K562 (cell line): ENCODE measurements around the gene GFI1. TPM values are rescaled to one million over a fixed set of nuclear protein-coding genes. Genes with fewer than 3 reads are reported as not detected.

Experiments used
- ETV5 ChIP-seq: sonication (generic); formaldehyde crosslinking; IDR thresholded peaks from 2 replicates; pipeline ENCODE4 v1.4.0; 2020; ENCODE audit warnings: low read depth, mild to moderate bottlenecking, missing genetic modification reagents
- FOXJ3 ChIP-seq: sonication (generic); formaldehyde crosslinking; IDR thresholded peaks from 2 replicates; pipeline ENCODE4 v1.4.0; 2020; ENCODE audit warnings: mild to moderate bottlenecking, missing genetic modification reagents
- FOXK1 ChIP-seq: sonication (generic); formaldehyde crosslinking; IDR thresholded peaks from 2 replicates; pipeline ENCODE4 v1.8.0; 2022; ENCODE audit warnings: missing genetic modification reagents, mild to moderate bottlenecking, borderline replicate concordance
- TEAD2 ChIP-seq: fragments of 450-650 bp; IDR thresholded peaks from 2 replicates; pipeline ENCODE4 v1.6.1; 2016; ENCODE audit warnings: missing genetic modification characterization, control low read depth, missing compliant biosample characterization
- polyA plus RNA-seq, 8 experiments: library from polyadenylated mRNA; depleted of rRNA in 4 of 8; stranded (reverse) in 5 of 8; unstranded in 3 of 8; fragments of >200 nt; fragmentation: Nextera tagmentation in 2 of 8; fragmentation: Illumina TruSeq in 1 of 8; extraction: Ambion mirVana in 2 of 8; extraction: Trizol in 1 of 8; gene quantifications; 2 replicates each; pipeline versions ENCODE4 v1.2.1 to v1.2.3, GENCODE V29; 2011 to 2014; ENCODE audit warnings: inconsistent platforms in 1 of 8, missing spikeins in 1 of 8
- total RNA-seq, 7 experiments: library from RNA; depleted of rRNA in 6 of 7; stranded (reverse); fragments of >200 nt in 6 of 7; fragmentation: Illumina TruSeq in 2 of 7; extraction: Trizol in 2 of 7; gene quantifications; 2 replicates each; pipeline versions ENCODE4 v1.2.1 to v1.2.3, GENCODE V29; 2011 to 2021; ENCODE audit warnings: low replicate concordance in 1 of 7
- TF ChIP-seq, protein P1 (sequence below): sonication (generic); formaldehyde crosslinking; IDR thresholded peaks from 2 replicates; pipeline ENCODE4 v1.8.1; 2023; ENCODE audit warnings: mild to moderate bottlenecking, missing genetic modification reagents
- TF ChIP-seq, protein P2 (sequence below): fragments of 150-350 bp; conservative IDR thresholded peaks from 2 replicates; pipeline ENCODE4 v1.6.1; 2014; ENCODE audit warnings: low read length

Gene GFI1
- total and polyA plus RNA-seq, 9 of the 15 experiments (the other 6 are each of a cell fraction or from before 2014, with no cell fraction given): 0.07 to 0.93 (median 0.46) TPM

DNA sequence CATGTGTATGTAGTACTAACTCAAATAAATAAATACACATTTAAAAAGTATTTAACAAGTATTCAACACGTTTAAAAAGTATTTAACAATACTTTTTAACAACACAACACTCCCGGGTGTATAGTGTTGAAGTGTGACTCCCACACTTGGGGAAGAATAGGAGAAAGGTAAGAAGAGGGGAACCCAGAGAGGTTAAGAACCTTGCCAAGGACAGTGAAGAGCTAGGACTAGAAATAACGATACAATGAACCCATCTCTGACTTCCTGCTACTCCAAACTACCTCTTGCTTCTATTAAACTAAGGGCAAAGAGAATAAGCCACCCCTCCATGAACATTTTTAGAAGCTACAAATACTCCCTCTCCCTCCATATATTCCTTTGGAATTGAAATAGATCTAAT lies 1.7 kb upstream of the GFI1 start (continued):
- TF ChIP-seq, protein P1, sequence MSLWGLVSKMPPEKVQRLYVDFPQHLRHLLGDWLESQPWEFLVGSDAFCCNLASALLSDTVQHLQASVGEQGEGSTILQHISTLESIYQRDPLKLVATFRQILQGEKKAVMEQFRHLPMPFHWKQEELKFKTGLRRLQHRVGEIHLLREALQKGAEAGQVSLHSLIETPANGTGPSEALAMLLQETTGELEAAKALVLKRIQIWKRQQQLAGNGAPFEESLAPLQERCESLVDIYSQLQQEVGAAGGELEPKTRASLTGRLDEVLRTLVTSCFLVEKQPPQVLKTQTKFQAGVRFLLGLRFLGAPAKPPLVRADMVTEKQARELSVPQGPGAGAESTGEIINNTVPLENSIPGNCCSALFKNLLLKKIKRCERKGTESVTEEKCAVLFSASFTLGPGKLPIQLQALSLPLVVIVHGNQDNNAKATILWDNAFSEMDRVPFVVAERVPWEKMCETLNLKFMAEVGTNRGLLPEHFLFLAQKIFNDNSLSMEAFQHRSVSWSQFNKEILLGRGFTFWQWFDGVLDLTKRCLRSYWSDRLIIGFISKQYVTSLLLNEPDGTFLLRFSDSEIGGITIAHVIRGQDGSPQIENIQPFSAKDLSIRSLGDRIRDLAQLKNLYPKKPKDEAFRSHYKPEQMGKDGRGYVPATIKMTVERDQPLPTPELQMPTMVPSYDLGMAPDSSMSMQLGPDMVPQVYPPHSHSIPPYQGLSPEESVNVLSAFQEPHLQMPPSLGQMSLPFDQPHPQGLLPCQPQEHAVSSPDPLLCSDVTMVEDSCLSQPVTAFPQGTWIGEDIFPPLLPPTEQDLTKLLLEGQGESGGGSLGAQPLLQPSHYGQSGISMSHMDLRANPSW (CRISPR knock-in tag): no peak
- TF ChIP-seq ETV5 (CRISPR knock-in tag) (no peak), FOXK1 (CRISPR knock-in tag) (no peak), FOXJ3 (CRISPR knock-in tag) (no peak), TEAD2 (no peak)
- TF ChIP-seq, protein P2, sequence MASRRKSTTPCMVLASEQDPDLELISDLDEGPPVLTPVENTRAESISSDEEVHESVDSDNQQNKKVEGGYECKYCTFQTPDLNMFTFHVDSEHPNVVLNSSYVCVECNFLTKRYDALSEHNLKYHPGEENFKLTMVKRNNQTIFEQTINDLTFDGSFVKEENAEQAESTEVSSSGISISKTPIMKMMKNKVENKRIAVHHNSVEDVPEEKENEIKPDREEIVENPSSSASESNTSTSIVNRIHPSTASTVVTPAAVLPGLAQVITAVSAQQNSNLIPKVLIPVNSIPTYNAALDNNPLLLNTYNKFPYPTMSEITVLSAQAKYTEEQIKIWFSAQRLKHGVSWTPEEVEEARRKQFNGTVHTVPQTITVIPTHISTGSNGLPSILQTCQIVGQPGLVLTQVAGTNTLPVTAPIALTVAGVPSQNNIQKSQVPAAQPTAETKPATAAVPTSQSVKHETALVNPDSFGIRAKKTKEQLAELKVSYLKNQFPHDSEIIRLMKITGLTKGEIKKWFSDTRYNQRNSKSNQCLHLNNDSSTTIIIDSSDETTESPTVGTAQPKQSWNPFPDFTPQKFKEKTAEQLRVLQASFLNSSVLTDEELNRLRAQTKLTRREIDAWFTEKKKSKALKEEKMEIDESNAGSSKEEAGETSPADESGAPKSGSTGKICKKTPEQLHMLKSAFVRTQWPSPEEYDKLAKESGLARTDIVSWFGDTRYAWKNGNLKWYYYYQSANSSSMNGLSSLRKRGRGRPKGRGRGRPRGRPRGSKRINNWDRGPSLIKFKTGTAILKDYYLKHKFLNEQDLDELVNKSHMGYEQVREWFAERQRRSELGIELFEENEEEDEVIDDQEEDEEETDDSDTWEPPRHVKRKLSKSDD: no peak
